G401.6 (cell line): Measurements from ENCODE around the gene PKN3.

ENCODE experiments used
- FAIRE-seq: peaks from 2 replicates; lab custom pipeline; 2012; peaks lifted over from hg19 to GRCh38; lab: Jason Lieb, UNC

Gene PKN3

GRCh38 chr9:128747241-128747640, 44.9 kb downstream of the PKN3 start:
- FAIRE-seq: no peak

- no peak for FAIRE-seq
Measured at GRCh38 chr9:128750926-128751595, 48.8 kb downstream of the PKN3 start.

- no peak for FAIRE-seq
Measured at GRCh38 chr9:128753627-128754026, 51.3 kb downstream of the PKN3 start.

DNA sequence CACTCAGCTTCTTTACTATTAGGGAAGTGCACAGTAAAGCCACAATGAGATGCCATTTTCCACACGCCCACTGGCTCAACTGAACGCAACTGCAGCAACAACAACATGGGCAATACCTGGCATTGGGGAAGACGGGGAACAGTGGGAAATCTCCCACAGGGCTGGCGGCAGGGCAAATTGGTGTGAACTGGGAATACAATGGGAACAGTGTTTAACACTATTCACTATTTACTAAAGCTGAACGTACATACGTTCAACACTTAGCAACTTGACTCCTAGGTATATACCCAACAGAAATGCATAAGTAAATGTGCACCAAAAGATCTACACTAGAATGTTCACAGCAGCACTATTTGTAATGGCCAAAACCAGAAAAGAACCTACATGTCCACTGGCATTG, 55.3 kb downstream of the PKN3 start:
- FAIRE-seq: no peak

GRCh38 chr9:128762671-128763449, 60.6 kb downstream of the PKN3 start:
- no peak for FAIRE-seq

- no peak for FAIRE-seq
Measured at GRCh38 chr9:128764361-128764760, 62.1 kb downstream of the PKN3 start.

GRCh38 chr9:128765499-128765898, 63.2 kb downstream of the PKN3 start:
- no peak for FAIRE-seq

DNA sequence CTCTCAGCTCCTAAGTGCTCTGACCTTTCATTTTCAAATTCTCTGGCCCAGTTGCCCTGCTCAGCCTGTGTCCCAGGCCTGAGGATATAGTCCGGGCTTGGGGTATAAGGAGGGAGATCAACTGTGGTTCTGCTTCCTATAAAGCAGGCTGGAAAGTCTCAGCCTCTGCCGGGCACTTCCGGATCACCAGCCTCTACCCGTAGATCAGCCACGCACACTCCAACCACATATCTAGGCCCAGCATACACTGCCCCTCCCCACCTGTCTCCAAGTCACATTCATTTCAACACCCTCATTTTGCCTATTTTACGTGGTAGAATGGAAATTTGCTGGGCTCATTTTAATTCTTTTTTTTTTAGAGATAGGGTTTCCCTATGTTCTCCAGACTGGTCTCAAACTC, 66.3 kb downstream of the PKN3 start:
- no peak for FAIRE-seq
